Ovary (tissue), 10 donors: Measurements from ENCODE around the gene CEP131. TPM values are rescaled to one million over a fixed set of nuclear protein-coding genes. Genes with fewer than 3 reads are reported as not detected.

Source experiments
- DNase-seq, 5 donors: peaks; one replicate each; pipeline ENCODE4 v3.0.0-alpha.2; 2019 to 2020
- H3K27ac ChIP-seq, 2 donors: fragments of 200-600 bp; one replicate each; pipeline versions ENCODE4 v1.5.1 to v1.8.0; 2019 to 2022
- H3K27me3 ChIP-seq: fragments of 200-600 bp; one replicate; pipeline ENCODE4 v1.8.0; 2022
- H3K36me3 ChIP-seq: fragments of 200-600 bp; sonication (generic); one replicate; pipeline ENCODE4 v1.5.1; 2019
- H3K4me1 ChIP-seq: one replicate; pipeline ENCODE4 v1.8.1; 2013; ENCODE audit warnings: mild to moderate bottlenecking, moderate library complexity; ENCODE audit not compliant: insufficient read depth
- H3K4me3 ChIP-seq: fragments of 200-600 bp; sonication (generic); one replicate; pipeline ENCODE4 v1.5.1; 2017
- H3K9me3 ChIP-seq, 2 donors: fragments of 200-600 bp in 1 of 2; sonication (generic) in 1 of 2; one replicate each; pipeline versions ENCODE4 v1.5.1 to v1.8.1; 2013 to 2019; ENCODE audit warnings: mild to moderate bottlenecking in 1 of 2, moderate library complexity in 1 of 2
- EP300 ChIP-seq: sonication (generic); formaldehyde crosslinking; IDR thresholded peaks from one replicate; pipeline ENCODE4 v1.6.1; 2017; ENCODE audit warnings: antibody characterized with exemption
- POLR2A ChIP-seq: fragments of 450-650 bp; IDR thresholded peaks from one replicate; pipeline ENCODE4 v1.6.1; 2017; ENCODE audit warnings: antibody characterized with exemption, mild to moderate bottlenecking, moderate library complexity
- WGBS, 3 donors: extraction: QIAGEN DNeasy Blood & Tissue Kit in 1 of 3; methylation state at CpG; one replicate each; pipeline versions ENCODE4 v1.1.5 to v1.1.7; 2013 to 2017; 5-methylcytosine and 5-hydroxymethylcytosine counted together
- intact Hi-C, 4 donors: fragments of 100-400 bp; cut with DNase I; formaldehyde crosslinking; loops; one replicate each; pipeline versions ENCODE4 v1.11.0 to v1.15.1; 2022 to 2023
- long read RNA-seq, 3 donors: library from polyadenylated mRNA in 2 of 3; unstranded in 2 of 3; transcript quantifications; one replicate each; pipeline ENCODE4 v2.0.0 and lab custom pipeline, GENCODE V29; 2021 to 2026
- polyA plus RNA-seq, 2 donors: library from polyadenylated mRNA; stranded (reverse); fragments of 200-250 nt in 1 of 2; fragments of 350-450 nt in 1 of 2; fragmentation: Illumina TruSeq in 1 of 2; extraction: RNeasy Lipid Tissue Mini Kit (QIAGEN cat#74804) in 1 of 2; gene quantifications; one replicate each; pipeline ENCODE4 v1.2.3, GENCODE V29; 2013 to 2014
- total RNA-seq, 7 donors: library from RNA; depleted of rRNA in 2 of 7; stranded (reverse); fragments of >200 nt in 2 of 7; fragmentation: NEBNext Ultra II Directional in 3 of 7; extraction: Animal tissue kit (Norgen Biotek cat#: 25700) in 3 of 7; gene quantifications; one replicate each; pipeline versions ENCODE4 v1.1.0 to v1.2.4, GENCODE V29; 2016 to 2023
- TF ChIP-seq, protein P1 (sequence below), 3 donors: fragments of 450-650 bp in 2 of 3; fragments of 200-600 bp in 1 of 3; IDR thresholded peaks; one replicate each; pipeline versions ENCODE4 v1.5.1 to v1.8.0; 2016 to 2022; ENCODE audit warnings: antibody characterized with exemption in 3 of 3, mild to moderate bottlenecking in 1 of 3
- donor health status: DM: no; HTN: no; CAD: no; lungs with moderate emphysema.
- donor health status: DM: no; HTN: no; CAD: no.
- donor health status: Bipolar disorder and iron deficiency.
- donor health status: DM: yes; HTN: yes; CAD: no.
- donor health status: DM: no; HTN: no; CAD: no.
- donor health status: DM: yes; HTN: yes; CAD: no.

The CEP131 gene
- 10 to 100 TPM in 3 of 7 donors, 1 to 10 TPM in 4; 5.5 to 10.7 (median 8.8) TPM for total RNA-seq
- 1 to 10 TPM in 1 of 2 donors, under 1 TPM in 1; 0.22 to 9.9 TPM for polyA plus RNA-seq
- long read RNA-seq, donor 1, transcript CEP131-203 (26 exons, 3,543 nt), result major isoform, 5 of 19 reads
- long read RNA-seq, donor 1, partial matches to known transcripts, result 12 of 19 reads
- long read RNA-seq, donor 1, other reads (novel, unspliced or antisense), result 2 of 19 reads
- long read RNA-seq, donor 2, partial matches to known transcripts, result 0 of 3 reads
- long read RNA-seq, donor 2, other reads (novel, unspliced or antisense), result 0 of 3 reads
- long read RNA-seq, donor 3, transcript CEP131-203 (26 exons, 3,543 nt), result major isoform, 8 of 50 reads
- long read RNA-seq, donor 3, partial matches to known transcripts, result 12 of 50 reads
- long read RNA-seq, donor 3, other reads (novel, unspliced or antisense), result 25 of 50 reads

GRCh38 chr17:81222906-81223761 lies at the start of gene CEP131:
Gene CEP131 (minus strand): TSS chr17:81222965. CDS start chr17:81220056, 2,909 bp downstream.
- intact Hi-C loops, result loop anchor here in 1 of 4 donors (5.0 kb wide), 1 partner anchor 81 kb away; no protein-coding TSS in a partner anchor
- DNase-seq, result peak; percentile 99
- WGBS, 3 donors, result 0 to 1% (median 0%) methylated on average over 57 to 79 of the region's 79 CpGs

GRCh38 chr17:81271226-81271625 lies 48.5 kb upstream of the CEP131 start:
- Histone ChIP-seq H3K4me3 (no peak overlapping the region), H3K27me3 (no peaks in the 10 kb centered on the region), H3K36me3 (no peaks in the 10 kb centered on the region), H3K9me3 (no peaks in the 10 kb centered on the region), H3K4me1 (no peaks in the 10 kb centered on the region), H3K27ac (no peak overlapping the region)
- no peak for DNase-seq
- TF ChIP-seq POLR2A (no peak), EP300 (no peak)
- TF ChIP-seq, protein P1, sequence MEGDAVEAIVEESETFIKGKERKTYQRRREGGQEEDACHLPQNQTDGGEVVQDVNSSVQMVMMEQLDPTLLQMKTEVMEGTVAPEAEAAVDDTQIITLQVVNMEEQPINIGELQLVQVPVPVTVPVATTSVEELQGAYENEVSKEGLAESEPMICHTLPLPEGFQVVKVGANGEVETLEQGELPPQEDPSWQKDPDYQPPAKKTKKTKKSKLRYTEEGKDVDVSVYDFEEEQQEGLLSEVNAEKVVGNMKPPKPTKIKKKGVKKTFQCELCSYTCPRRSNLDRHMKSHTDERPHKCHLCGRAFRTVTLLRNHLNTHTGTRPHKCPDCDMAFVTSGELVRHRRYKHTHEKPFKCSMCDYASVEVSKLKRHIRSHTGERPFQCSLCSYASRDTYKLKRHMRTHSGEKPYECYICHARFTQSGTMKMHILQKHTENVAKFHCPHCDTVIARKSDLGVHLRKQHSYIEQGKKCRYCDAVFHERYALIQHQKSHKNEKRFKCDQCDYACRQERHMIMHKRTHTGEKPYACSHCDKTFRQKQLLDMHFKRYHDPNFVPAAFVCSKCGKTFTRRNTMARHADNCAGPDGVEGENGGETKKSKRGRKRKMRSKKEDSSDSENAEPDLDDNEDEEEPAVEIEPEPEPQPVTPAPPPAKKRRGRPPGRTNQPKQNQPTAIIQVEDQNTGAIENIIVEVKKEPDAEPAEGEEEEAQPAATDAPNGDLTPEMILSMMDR (IDR thresholded peaks at IDR 0.05), result no peak
- intact Hi-C loops, result no loop called here
- WGBS, 3 donors, result 95 to 97% (median 96%) methylated on average over 12 of the region's 12 CpGs

More at GRCh38 chr17:81222906-81223761, at the start of gene CEP131:
- no peaks in the 10 kb centered on the region for H3K27me3 ChIP-seq
- peak within 1 kb of the TSS; percentile 92 for H3K4me3 ChIP-seq
- TF ChIP-seq POLR2A, result no peak
- TF ChIP-seq, protein P1 (IDR thresholded peaks at IDR 0.05), result no peak
- no peak for TF ChIP-seq EP300
- H3K9me3 ChIP-seq, result no peaks in the 10 kb centered on the region
- H3K36me3 ChIP-seq, result no peaks in the 10 kb centered on the region
- peaks cover 9% of the 10 kb centered on the region for H3K4me1 ChIP-seq
- peak within 1 kb of the TSS; percentile 31 to 78 for H3K27ac ChIP-seq

DNA sequence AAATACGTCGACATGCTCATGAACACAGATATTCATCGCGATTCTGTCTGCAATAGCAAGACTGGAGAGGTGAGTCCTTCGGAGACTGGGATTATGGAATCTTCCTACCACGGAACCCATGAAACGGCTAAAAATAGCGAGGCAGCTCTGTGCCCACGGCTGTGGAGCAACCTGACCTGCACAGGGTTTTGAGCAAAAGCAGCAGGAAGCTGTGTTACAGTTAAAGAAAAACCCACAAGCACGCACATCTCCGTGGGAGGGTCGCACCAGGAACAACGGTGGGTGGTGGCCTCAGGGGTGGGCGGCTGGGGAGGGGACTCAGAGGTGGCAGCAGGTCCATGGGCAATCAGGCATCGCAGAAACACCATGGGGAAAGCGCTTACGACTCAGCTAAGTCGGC lies 47.5 kb upstream of the CEP131 start:
- DNase-seq, result no peak
- WGBS, 3 donors, result 89 to 94% (median 90%) methylated on average over 18 of the region's 18 CpGs
- TF ChIP-seq POLR2A (no peak), EP300 (no peak)
- TF ChIP-seq, protein P1 (IDR thresholded peaks at IDR 0.05), result no peak
- H3K27ac ChIP-seq, result no peak overlapping the region
- no peaks in the 10 kb centered on the region for H3K27me3 ChIP-seq
- intact Hi-C loops, result no loop called here
- no peaks in the 10 kb centered on the region for H3K9me3 ChIP-seq
- H3K36me3 ChIP-seq, result no peaks in the 10 kb centered on the region
- H3K4me3 ChIP-seq, result no peak overlapping the region
- no peaks in the 10 kb centered on the region for H3K4me1 ChIP-seq

DNA sequence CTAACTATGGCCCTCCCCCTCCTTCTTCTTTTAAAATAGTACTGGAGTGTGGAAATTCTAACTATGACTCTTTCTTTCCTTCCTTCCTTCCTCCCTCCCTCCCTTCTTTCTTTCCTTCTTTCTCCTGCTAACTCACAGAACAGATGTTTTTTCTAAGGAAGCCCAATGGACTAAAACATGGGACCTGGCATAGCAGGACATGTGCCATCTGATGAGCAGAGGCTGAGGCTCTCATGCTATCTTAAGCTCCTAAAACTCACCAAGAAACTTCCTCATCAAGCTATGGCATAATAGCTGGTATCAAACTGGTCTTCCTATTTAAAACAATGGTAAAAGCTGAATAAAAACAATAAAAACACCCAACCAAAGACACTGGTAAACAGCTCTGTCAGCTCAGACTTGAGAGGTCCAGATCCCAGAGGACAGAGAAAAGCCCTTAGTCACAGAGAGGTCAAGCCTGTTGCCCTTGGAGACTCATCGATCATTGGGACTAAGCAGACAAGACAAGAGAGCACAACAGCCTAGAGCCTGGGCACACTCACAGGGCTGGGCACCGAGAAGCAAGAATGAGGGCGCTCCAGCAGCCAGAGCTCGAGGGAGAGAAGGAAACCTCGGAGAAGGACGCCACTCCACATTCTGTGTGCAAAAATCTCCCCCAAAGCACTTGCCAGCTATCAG lies 44.8 kb upstream of the CEP131 start:
- Histone ChIP-seq H3K4me1 (no peaks in the 10 kb centered on the region), H3K9me3 (no peaks in the 10 kb centered on the region), H3K4me3 (no peak overlapping the region), H3K27ac (no peak overlapping the region), H3K36me3 (no peaks in the 10 kb centered on the region), H3K27me3 (no peaks in the 10 kb centered on the region)
- DNase-seq, result no peak
- no peak for TF ChIP-seq POLR2A
- TF ChIP-seq EP300, result no peak
- TF ChIP-seq, protein P1 (IDR thresholded peaks at IDR 0.05), result no peak
- 85 to 92% (median 91%) methylated on average over 6 of the region's 6 CpGs for WGBS, 3 donors
- intact Hi-C loops, result no loop called here
